ENCODE data around the gene RNF113A.
"Not testable (repeated sequence)": the region's sequence is repeated elsewhere in the genome, so short reads cannot be mapped to it uniquely, and the experiment has no call there.

RNF113A gene

DNA sequence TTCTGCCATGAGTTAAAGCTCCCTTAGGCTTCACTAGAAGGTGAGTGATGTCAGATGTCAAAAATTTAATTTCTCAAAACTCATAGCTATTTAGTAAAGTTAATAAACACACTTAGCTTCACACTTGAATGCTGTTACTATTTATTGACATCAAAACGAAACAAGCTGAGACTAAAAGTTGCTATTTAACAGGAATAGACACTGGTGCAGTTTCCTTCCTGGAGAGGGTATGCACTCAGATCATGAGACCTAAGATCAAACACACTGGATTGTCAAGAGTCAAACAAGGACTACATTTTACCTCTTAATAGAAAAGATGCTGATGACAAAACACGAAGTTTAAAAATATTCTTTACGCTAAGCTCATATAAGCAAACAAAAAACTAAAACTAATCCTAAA lies 37.6 kb downstream of the RNF113A start:
- ATAC-seq, result no peak

- ATAC-seq, result no peak
Observed at GRCh38 chrX:119828446-119828845, 43.1 kb downstream of the RNF113A start.

DNA sequence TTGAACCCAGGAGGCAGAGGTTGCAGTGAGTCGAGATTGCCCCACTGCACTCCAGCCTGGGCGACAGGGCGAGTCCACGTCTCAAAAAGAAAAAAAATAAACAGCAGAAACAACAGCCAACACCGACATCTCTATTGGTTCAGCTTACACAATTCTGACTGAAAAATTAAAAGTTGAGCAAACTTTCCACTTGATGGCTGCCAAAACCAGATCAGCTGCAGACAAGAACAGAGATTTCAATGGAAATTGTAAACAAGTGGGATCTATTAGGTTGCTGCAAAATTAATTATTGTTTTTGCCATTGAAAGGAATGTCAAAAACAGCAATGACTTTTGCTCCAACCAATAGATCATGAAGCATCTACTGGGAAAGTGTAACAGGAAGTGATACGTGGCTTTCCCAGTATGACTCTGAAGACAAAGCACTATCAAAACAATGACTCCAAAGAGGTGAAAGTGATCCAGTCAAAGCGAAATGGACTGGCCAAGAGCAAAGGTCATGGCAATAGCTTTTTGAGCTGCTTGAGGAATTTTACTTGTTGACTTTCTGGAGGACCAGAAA lies 45.1 kb downstream of the RNF113A start:
- no peak for ATAC-seq

DNA sequence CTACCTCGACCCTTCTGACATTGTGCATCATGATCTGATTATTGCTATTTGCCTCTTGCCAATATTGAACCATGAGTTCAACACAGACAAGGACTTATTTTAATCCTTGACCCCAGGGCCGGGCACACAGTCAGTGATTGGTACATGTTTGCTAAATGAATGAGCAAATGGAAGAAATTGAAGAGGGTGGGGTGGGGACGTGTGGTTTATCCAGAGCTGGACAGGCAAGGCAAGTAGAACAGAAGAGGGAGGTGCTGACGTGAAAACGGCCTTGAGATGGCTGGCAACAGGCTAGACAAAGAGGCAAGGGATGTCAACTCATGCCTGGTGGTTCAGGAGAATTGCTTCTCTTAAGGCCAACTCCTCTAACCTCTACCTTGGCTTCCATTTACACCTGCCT lies 47.3 kb downstream of the RNF113A start:
- ATAC-seq, result not testable (repeated sequence)

- ATAC-seq, result peak; percentile 68 to 84
Observed at GRCh38 chrX:119821703-119822102, 49.8 kb downstream of the RNF113A start.
